ENCODE measurements around the gene IL36B. TPM values are rescaled to one million over a fixed set of nuclear protein-coding genes. Genes with fewer than 3 reads are reported as not detected.

IL36B gene
- total RNA-seq, 2 experiments from 2014 or later: not detected

DNA sequence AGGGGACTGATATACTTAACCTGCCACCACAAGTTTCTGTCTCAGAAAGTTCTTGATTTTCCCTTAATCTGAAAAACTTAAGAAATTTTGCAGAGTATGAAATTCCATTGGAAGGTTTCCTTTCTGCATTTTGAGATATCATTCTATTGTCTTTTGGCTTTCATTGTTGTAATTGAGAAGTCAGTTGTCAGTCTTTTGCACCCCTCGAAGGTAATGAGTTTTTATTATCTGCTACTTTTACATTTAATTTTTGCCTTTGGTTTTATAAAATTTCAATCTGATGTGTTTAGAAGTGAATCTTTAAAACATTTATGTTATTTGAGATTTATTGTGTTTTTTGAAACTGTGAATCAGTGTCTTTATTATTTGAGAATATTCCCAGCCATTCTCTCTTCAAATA is 52.2 kb downstream of the IL36B start:
- intact Hi-C loops (cut with DNase I, micrococcal nuclease): no loop called here
- Histone ChIP-seq H3K4me3 (ENCODE audit: low read length) (no peak overlapping the region), H3K36me3 (ENCODE audit: insufficient read depth, low read length) (no peaks in the 10 kb centered on the region), H3K27ac (ENCODE audit: low read depth in 1 of 2, low read length in 2 of 2) (no peak overlapping the region), H3K27me3 (ENCODE audit: control insufficient read depth in 1 of 2, insufficient read depth in 2 of 2, low read length in 2 of 2) (no peaks in the 10 kb centered on the region), H3K9me3 (ENCODE audit: control insufficient read depth in 1 of 2, insufficient read depth in 1 of 2, low read length in 2 of 2) (peaks cover 0 to 22% of the 10 kb centered on the region in 2 experiments), H3K4me1 (ENCODE audit: insufficient read depth, low read length) (peaks cover 19% of the 10 kb centered on the region)
- Mint-ChIP-seq H3K36me3 (ENCODE audit: low read depth) (peaks cover 22% of the 10 kb centered on the region), H3K27ac (peak overlapping the region; percentile 61), H3K4me3 (no peak overlapping the region), H3K27me3 (no peaks in the 10 kb centered on the region), H3K4me1 (ENCODE audit: low read depth) (peaks cover 36% of the 10 kb centered on the region), H3K9me3 (peaks cover 19% of the 10 kb centered on the region)
- CTCF ChIA-PET: no interaction called here
- ATAC-seq (ENCODE audit: poor library complexity) (no peak), DNase-seq (no peak)
- TF ChIP-seq, protein P1, sequence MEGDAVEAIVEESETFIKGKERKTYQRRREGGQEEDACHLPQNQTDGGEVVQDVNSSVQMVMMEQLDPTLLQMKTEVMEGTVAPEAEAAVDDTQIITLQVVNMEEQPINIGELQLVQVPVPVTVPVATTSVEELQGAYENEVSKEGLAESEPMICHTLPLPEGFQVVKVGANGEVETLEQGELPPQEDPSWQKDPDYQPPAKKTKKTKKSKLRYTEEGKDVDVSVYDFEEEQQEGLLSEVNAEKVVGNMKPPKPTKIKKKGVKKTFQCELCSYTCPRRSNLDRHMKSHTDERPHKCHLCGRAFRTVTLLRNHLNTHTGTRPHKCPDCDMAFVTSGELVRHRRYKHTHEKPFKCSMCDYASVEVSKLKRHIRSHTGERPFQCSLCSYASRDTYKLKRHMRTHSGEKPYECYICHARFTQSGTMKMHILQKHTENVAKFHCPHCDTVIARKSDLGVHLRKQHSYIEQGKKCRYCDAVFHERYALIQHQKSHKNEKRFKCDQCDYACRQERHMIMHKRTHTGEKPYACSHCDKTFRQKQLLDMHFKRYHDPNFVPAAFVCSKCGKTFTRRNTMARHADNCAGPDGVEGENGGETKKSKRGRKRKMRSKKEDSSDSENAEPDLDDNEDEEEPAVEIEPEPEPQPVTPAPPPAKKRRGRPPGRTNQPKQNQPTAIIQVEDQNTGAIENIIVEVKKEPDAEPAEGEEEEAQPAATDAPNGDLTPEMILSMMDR (IDR thresholded peaks at IDR 0.05): no peak
- POLR2A ChIA-PET: no interaction called here

DNA sequence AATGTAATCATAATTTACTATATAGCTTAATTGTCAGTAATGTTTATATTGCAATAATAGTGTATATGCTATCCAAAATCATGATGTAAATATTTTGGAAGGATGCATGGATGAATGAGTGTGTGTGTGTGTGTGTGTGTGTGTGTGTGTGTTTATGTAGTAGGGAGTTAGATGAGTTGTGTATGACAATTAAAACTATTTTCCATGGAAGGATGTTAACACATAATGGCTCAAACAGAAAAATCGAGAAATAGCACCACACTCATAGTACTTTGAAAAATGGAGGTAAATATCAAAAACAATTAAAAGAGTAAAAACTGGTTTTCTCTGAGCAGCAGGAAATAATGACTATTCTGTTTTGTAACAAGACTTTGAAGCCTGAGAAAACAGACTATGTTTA is 55.5 kb downstream of the IL36B start:
- ChIA-PET CTCF (interaction anchor here (0.9 kb wide), 1 partner anchor 393 kb away, joined by 3 read pairs; no protein-coding TSS in a partner anchor), POLR2A (interaction anchor here (1.0 to 2.9 kb wide), 6 partner anchors 12 to 177 kb away, joined by 3 to 19 read pairs (median 4); partner anchors contain the start of gene PSD4)
- peak overlapping the region; percentile 42 to 71 for H3K27ac ChIP-seq (ENCODE audit: low read depth in 1 of 2, low read length in 2 of 2)
- DNase-seq (peak in 2 of 14 experiments; percentile 13 to 14), ATAC-seq (ENCODE audit: poor library complexity) (no peak)
- TF ChIP-seq, protein P1 (IDR thresholded peaks at IDR 0.05): no peak
- intact Hi-C loops (cut with DNase I, micrococcal nuclease): no loop called here
- H3K36me3 ChIP-seq (ENCODE audit: insufficient read depth, low read length): no peaks in the 10 kb centered on the region
- no peak overlapping the region for H3K4me3 ChIP-seq (ENCODE audit: low read length)
- H3K9me3 Mint-ChIP-seq: peaks cover 15% of the 10 kb centered on the region
- H3K27me3 Mint-ChIP-seq: no peaks in the 10 kb centered on the region
- H3K9me3 ChIP-seq (ENCODE audit: control insufficient read depth in 1 of 2, insufficient read depth in 1 of 2, low read length in 2 of 2): peaks cover 0 to 29% of the 10 kb centered on the region in 2 experiments
- peak overlapping the region; percentile 91 for H3K27ac Mint-ChIP-seq
- H3K36me3 Mint-ChIP-seq (ENCODE audit: low read depth): peaks cover 30% of the 10 kb centered on the region
- H3K4me1 ChIP-seq (ENCODE audit: insufficient read depth, low read length): peaks cover 27% of the 10 kb centered on the region
- H3K27me3 ChIP-seq (ENCODE audit: control insufficient read depth in 1 of 2, insufficient read depth in 2 of 2, low read length in 2 of 2): no peaks in the 10 kb centered on the region
- peaks cover 54% of the 10 kb centered on the region for H3K4me1 Mint-ChIP-seq (ENCODE audit: low read depth)
- peak overlapping the region; percentile 64 for H3K4me3 Mint-ChIP-seq

DNA sequence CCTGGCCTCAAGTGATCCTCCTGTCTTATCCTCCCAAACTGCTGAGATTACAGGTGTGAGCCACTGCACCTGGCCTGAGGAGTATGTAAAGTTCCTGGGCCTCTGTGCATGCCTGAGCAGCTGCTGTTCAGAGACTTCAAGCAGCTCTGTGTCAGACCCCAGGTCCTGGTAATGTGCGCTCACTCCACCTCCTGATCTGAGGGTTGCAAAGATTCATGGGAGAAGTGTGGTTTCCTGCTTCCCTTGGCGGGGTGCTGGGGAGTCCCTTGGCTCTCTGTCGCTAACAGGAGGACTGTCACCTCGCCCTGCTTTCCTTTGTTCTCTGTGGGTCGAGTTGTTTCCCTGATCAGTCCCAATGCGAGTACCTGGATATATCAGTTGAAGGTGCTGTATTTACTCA is 56.0 kb downstream of the IL36B start:
- TF ChIP-seq, protein P1 (IDR thresholded peaks at IDR 0.05): no peak
- H3K4me3 ChIP-seq (ENCODE audit: low read length): no peak overlapping the region
- H3K27ac ChIP-seq (ENCODE audit: low read depth in 1 of 2, low read length in 2 of 2): peak overlapping the region; percentile 42 to 71
- H3K9me3 Mint-ChIP-seq: peaks cover 15% of the 10 kb centered on the region
- H3K27ac Mint-ChIP-seq: peak overlapping the region; percentile 91
- ChIA-PET POLR2A (interaction anchor here (0.6 to 2.9 kb wide), 8 partner anchors 11 to 179 kb away, joined by 3 to 19 read pairs (median 4); partner anchors contain the start of gene PSD4), CTCF (interaction anchor here (0.9 kb wide), 1 partner anchor 394 kb away, joined by 3 read pairs; no protein-coding TSS in a partner anchor)
- no peaks in the 10 kb centered on the region for H3K27me3 ChIP-seq (ENCODE audit: control insufficient read depth in 1 of 2, insufficient read depth in 2 of 2, low read length in 2 of 2)
- peaks cover 34% of the 10 kb centered on the region for H3K36me3 Mint-ChIP-seq (ENCODE audit: low read depth)
- H3K36me3 ChIP-seq (ENCODE audit: insufficient read depth, low read length): no peaks in the 10 kb centered on the region
- DNase-seq (peak; percentile 61 to 93 (median 72)), ATAC-seq (ENCODE audit: poor library complexity) (peak; percentile 96)
- H3K9me3 ChIP-seq (ENCODE audit: control insufficient read depth in 1 of 2, insufficient read depth in 1 of 2, low read length in 2 of 2): peaks cover 0 to 34% of the 10 kb centered on the region in 2 experiments
- no peaks in the 10 kb centered on the region for H3K27me3 Mint-ChIP-seq
- peaks cover 54% of the 10 kb centered on the region for H3K4me1 Mint-ChIP-seq (ENCODE audit: low read depth)
- H3K4me3 Mint-ChIP-seq: peak overlapping the region; percentile 64
- H3K4me1 ChIP-seq (ENCODE audit: insufficient read depth, low read length): peaks cover 27% of the 10 kb centered on the region
- intact Hi-C loops (cut with DNase I, micrococcal nuclease): no loop called here

Measured in CD4-positive, alpha-beta T cell (primary cell).